AG04450 (cell line): ENCODE measurements around the gene FMNL2. TPM values are rescaled to one million over a fixed set of nuclear protein-coding genes. Genes with fewer than 3 reads are reported as not detected.

Experiments
- CTCF ChIA-PET: fragments of 300-600, 350-600 bp; formaldehyde crosslinking; extraction: SDS; loops from one replicate; lab custom pipeline; 2022; ENCODE audit warnings: antibody characterized with exemption, inconsistent platforms; lab: Charles Lee
- POLR2A ChIA-PET: fragments of 350-600 bp; formaldehyde crosslinking; extraction: SDS; loops from one replicate; lab custom pipeline; 2021; ENCODE audit warnings: antibody characterized with exemption, inconsistent platforms; lab: Yijun Ruan, JAX
- DNase-seq: peaks from one replicate; pipeline ENCODE4 v3.0.0-alpha.2; 2011; ENCODE audit warnings: low read depth, low spot score
- H3K27ac ChIP-seq: one replicate; pipeline ENCODE4 v1.5.1; 2012; ENCODE audit warnings: low read depth, low read length, control low read depth
- H3K27me3 ChIP-seq: one replicate; pipeline ENCODE4 v1.6.0; 2012; ENCODE audit warnings: low read length; ENCODE audit not compliant: control insufficient read depth, insufficient read depth
- H3K4me3 ChIP-seq: 2 replicates; pipeline ENCODE4 v1.5.1; 2011; ENCODE audit warnings: mild to moderate bottlenecking, low read depth, low read length, control low read depth
- H3K9me3 ChIP-seq: 2 replicates; pipeline ENCODE4 v1.5.1; 2012; ENCODE audit warnings: low read length; ENCODE audit not compliant: control insufficient read depth, insufficient read depth
- polyA plus RNA-seq: library from polyadenylated mRNA; depleted of rRNA; stranded (reverse); fragments of >200 nt; gene quantifications from 2 replicates; pipeline ENCODE4 v1.2.3, GENCODE V29; 2011
- TF ChIP-seq, protein P1 (sequence below): IDR thresholded peaks from 2 replicates; pipeline ENCODE4 v1.5.1; 2011; ENCODE audit warnings: low read depth, low read length, control low read depth, inconsistent platforms

FMNL2 gene
- polyA plus RNA-seq, 1 experiment: 22.0 TPM

DNA sequence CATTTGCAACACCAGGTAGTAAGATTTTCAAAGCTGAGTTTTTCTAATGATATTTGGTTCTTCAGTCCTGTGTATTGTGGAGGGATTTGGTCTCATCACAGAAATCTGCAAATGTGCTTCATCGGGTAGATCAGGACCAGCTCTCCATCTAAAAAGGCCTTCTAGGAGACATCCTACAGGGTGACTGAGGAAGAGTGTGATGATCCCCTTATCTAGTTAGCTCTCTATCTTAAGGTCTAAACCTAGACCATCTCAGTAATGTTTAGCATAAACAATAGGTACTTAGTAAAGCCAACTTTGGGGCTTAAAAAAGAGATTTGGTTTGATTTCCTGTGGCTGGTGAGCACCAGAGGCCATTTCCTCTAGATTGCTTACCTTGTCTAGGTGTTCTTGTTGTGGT is 237.1 kb downstream of the FMNL2 start:
- POLR2A ChIA-PET: no interaction called here
- CTCF ChIA-PET: interaction anchor here (0.6 to 1.2 kb wide), 3 partner anchors 14 to 64 kb away, joined by 3 to 4 read pairs (median 4); no protein-coding TSS in a partner anchor
- no peaks in the 10 kb centered on the region for H3K27me3 ChIP-seq

DNA sequence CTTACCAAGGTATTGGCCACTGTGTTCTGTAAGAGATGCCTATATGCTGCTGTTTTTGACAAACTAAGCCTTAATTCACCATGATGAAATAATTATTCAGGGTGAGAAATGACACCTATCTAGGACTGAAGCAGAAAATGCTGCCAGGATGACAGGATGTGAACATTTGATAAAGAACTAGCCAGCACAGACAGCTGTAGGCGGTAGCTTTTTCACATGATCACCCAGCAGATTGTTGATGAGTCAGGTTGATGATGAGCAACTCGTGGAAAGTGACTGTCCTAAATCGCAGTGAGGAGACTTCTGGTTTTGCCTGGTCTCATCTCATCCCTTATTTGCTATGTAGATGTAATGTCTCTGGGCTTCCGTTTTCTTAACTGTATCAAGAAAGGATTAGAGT is 238.2 kb downstream of the FMNL2 start:
- Histone ChIP-seq H3K4me3 (no peak overlapping the region), H3K27ac (no peak overlapping the region), H3K9me3 (no peaks in the 10 kb centered on the region), H3K27me3 (no peaks in the 10 kb centered on the region)
- CTCF ChIA-PET: interaction anchor here (1.0 to 2.5 kb wide), 2 partner anchors 9 to 62 kb away, joined by 4 to 15 read pairs; no protein-coding TSS in a partner anchor
- no peak for DNase-seq
- TF ChIP-seq, protein P1, sequence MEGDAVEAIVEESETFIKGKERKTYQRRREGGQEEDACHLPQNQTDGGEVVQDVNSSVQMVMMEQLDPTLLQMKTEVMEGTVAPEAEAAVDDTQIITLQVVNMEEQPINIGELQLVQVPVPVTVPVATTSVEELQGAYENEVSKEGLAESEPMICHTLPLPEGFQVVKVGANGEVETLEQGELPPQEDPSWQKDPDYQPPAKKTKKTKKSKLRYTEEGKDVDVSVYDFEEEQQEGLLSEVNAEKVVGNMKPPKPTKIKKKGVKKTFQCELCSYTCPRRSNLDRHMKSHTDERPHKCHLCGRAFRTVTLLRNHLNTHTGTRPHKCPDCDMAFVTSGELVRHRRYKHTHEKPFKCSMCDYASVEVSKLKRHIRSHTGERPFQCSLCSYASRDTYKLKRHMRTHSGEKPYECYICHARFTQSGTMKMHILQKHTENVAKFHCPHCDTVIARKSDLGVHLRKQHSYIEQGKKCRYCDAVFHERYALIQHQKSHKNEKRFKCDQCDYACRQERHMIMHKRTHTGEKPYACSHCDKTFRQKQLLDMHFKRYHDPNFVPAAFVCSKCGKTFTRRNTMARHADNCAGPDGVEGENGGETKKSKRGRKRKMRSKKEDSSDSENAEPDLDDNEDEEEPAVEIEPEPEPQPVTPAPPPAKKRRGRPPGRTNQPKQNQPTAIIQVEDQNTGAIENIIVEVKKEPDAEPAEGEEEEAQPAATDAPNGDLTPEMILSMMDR: no peak
- POLR2A ChIA-PET: interaction anchor here (0.6 kb wide), 1 partner anchor 12 kb away, joined by 7 read pairs; no protein-coding TSS in a partner anchor

More for the DNA sequence above, 237.1 kb downstream of the FMNL2 start:
- Histone ChIP-seq H3K9me3 (no peaks in the 10 kb centered on the region), H3K27ac (no peak overlapping the region), H3K4me3 (no peak overlapping the region)
- no peak for DNase-seq
- TF ChIP-seq, protein P1: no peak

DNA sequence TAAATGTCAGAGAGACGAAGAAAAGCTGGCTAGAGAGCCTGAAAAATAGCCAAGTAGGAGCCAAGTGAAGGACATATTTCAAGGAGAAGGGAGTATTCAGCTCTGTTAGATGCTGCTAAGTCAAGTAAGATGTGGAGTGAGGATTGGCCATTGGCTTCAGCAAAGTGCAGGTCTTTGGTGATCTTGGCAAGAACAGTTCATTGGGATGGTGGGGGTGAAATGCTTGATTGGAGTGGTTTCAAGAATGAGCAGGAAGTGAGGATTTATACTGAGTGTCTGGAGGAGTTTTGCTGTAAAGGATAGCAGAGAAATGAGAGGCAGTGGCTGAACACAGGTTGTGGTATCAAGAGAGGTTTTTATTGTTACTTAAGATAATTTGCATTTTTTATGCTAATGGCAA is 242.6 kb downstream of the FMNL2 start:
- no peak for DNase-seq

DNA sequence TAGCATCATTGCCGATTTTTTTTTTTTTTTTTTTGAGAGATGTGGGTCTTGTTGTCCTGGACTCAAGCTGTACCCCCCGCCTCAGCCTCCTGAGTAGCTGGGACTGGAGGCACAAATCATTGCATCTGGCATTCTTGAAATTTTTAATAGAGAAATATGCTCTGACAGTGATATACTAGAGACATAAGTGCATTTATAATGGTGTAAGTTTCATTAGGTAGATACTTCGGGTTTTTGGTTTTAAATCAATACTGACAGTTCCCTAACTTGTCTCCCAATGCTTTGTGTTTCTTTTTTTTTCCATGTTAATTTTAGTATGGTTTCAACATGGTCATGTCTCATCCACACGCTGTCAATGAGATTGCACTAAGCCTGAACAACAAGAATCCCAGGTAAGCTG is 243.6 kb downstream of the FMNL2 start:
- CTCF ChIA-PET: interaction anchor here (0.7 kb wide), 1 partner anchor 242 kb away, joined by 3 read pairs; no protein-coding TSS in a partner anchor
- TF ChIP-seq, protein P1: no peak
- Histone ChIP-seq H3K4me3 (no peak overlapping the region), H3K27ac (no peak overlapping the region), H3K9me3 (no peaks in the 10 kb centered on the region), H3K27me3 (no peaks in the 10 kb centered on the region)
- POLR2A ChIA-PET: interaction anchor here (0.5 kb wide), 1 partner anchor 15 kb away, joined by 5 read pairs; no protein-coding TSS in a partner anchor
- DNase-seq: no peak

More for the DNA sequence above, 242.6 kb downstream of the FMNL2 start:
- no peak overlapping the region for H3K4me3 ChIP-seq
- no peaks in the 10 kb centered on the region for H3K27me3 ChIP-seq
- TF ChIP-seq, protein P1: no peak
- H3K27ac ChIP-seq: no peak overlapping the region
- ChIA-PET CTCF (interaction anchor here (0.6 kb wide), 1 partner anchor 10 kb away, joined by 3 read pairs; no protein-coding TSS in a partner anchor), POLR2A (no interaction called here)
- no peaks in the 10 kb centered on the region for H3K9me3 ChIP-seq

DNA sequence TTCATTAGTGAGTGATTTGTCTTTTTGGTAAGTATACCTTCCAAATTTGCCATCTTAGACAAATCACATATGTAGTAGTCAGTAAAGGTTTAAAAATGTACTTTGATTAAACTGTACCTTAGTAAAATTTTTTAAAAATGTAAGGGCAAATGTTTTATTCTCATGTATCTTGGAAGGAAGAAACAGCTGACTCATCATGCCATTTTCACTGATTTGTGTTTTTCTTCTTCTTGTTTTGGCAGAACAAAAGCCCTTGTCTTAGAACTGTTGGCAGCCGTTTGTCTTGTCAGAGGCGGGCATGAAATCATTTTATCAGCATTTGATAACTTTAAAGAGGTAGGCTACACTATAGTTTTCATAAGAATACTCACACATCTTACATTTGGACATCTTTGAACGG is 245.7 kb downstream of the FMNL2 start:
- TF ChIP-seq, protein P1: no peak
- Histone ChIP-seq H3K27ac (no peak overlapping the region), H3K27me3 (no peaks in the 10 kb centered on the region), H3K9me3 (no peaks in the 10 kb centered on the region), H3K4me3 (no peak overlapping the region)
- ChIA-PET POLR2A (no interaction called here), CTCF (no interaction called here)
- no peak for DNase-seq
